Superior temporal gyrus (tissue), 1 donor: ENCODE data around the gene CAMTA1.

Source experiments
- DNase-seq: peaks from one replicate; pipeline ENCODE4 v3.0.0-alpha.2; 2016; ENCODE audit errors: extremely low spot score

The CAMTA1 gene

DNA sequence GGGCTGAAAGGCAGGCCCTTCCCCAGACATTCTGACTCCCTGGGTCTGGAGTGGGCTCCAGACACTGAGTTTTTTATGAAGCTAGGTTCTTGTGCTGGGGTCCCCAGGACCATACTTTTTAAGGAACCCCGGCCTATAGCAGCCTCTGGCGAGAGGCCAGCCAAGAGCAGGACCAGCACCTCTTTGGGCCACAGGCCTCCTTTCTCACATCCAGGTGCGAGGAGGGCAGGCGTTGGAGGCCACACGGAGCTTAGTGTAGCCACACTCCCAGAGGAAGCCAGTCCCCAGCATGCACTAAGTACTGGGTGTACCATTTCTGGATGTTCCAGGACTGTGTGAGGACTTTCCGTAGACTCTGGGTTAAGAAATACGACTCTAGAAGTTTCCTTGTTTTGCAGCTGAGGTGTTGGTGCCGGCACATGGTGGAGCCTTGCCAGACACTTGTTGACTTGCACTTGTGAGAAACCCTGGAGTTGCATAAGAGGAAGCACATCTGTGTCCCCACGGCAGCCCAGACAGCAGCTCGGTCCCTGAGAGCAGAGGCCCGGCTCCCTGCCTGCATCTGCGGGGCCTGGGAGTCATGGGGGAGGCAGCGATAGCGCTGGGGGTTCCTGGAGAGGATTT lies 863.6 kb downstream of the CAMTA1 start:
- no peak for DNase-seq

GRCh38 chr1:7650801-7651200 lies 865.5 kb downstream of the CAMTA1 start:
- DNase-seq, result no peak

GRCh38 chr1:7651203-7651602 lies 865.9 kb downstream of the CAMTA1 start:
- no peak for DNase-seq

GRCh38 chr1:7652061-7652460 lies 866.8 kb downstream of the CAMTA1 start:
- no peak for DNase-seq

- DNase-seq, result no peak
Measured at GRCh38 chr1:7652515-7653098, 867.4 kb downstream of the CAMTA1 start.

GRCh38 chr1:7654725-7655124 lies 869.5 kb downstream of the CAMTA1 start:
- no peak for DNase-seq

GRCh38 chr1:7655354-7655753 lies 870.1 kb downstream of the CAMTA1 start:
- no peak for DNase-seq

DNA sequence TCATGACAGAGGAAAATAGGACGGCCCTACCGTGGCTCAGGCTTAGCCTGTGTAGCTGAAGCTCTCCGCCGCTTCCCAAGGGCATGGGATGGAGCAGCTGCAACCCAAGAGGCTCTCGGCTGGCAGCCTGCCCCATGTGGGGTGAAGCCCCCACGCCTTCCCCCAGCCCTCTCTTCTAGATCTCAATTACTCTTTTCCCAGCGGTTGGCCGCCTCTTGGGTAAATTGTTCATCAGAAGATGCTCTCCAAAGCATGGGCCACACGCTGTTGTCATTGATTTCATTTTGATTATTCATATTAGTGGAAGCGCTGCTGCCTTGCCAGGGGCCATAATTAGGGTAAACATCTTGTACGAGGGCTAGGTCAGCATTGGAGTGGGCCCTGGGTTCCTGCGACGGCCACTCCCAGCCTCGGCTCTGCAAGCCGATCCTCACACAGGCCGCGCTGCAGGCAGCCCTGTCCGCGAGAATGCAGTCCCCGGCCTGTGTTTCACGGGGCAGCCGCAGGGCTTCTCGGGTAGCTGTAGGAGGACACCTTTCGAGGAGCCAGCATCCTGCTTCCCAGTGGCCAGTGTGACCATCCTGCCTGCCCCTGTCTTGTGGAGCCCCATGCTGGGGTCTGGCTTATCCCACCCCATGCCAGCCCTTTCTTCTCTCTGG lies 871.4 kb downstream of the CAMTA1 start:
- no peak for DNase-seq

DNA sequence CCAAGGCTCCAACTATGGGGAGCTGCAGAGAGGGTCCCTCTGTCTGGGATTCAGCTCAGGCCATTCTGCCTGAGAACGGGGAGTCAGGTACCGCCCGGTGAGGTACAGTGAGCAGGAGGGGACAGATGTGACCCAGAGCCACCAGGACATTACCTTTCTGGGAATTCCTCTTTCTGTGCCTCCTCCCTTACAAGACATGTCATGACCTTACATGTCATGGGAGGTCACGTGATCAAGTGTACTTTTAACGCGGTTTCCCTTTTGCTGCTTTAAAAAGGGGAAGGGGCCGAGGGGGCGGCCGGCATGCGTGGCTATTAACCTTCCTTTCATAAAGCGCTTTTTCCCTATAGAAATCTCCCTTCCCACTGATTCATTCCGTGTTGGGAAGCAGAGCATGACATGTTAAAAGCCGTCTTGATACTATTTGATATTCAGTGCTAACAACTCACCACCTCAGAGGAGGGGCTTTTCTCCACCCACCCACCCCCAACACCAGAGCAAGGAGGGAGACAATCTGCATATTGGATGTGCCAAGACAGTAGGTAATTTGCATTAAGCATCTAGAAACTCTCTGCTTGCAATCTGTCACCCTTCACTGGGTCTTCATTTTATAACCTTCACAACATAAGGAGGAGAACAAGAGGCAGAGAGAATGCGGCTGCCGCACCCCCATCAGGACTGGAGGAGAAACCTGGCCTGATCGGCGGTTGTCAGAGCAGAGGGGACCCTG lies 872.2 kb downstream of the CAMTA1 start:
- DNase-seq, result no peak

DNA sequence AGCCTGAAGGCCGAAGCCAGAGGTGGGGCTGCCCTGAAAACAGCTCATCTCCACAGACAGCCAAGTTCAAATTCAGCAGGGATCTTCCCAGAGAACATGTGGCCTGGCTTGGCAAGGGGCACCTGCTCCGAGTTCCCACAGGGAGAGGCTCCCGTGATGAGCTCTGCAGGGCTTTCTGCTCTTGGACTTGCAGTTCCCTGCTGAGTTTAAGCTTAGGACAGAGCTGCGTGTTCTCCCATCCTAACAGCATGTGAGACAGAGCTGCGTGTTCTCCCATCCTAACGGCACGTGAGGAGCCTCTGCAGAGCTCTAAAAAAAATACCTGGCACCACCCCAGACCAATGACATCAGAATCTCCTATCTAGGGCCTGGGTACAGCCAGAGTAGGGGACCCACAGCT lies 872.8 kb downstream of the CAMTA1 start:
- no peak for DNase-seq

DNA sequence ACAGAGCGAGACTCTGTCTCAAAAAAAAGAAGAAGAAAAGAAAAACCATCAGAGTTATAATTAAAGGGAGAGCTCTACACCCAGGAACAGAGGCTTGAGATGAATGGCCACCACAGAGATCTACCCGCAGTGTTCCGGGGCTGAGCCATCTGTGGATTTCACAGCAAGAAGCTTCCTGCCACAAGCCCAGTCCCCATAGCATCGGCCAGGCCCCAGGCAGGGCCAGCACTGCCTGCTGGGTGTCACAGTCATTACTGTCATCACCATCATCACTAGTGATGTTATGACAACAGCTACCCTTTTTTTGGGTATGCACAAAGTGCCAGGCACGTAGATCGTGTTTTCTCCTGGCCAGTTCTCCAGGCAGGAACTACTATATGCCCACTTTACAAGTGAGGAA lies 874.3 kb downstream of the CAMTA1 start:
- DNase-seq, result no peak

- DNase-seq, result no peak
Measured at GRCh38 chr1:7663451-7664146, 878.3 kb downstream of the CAMTA1 start.

- no peak for DNase-seq
Measured at GRCh38 chr1:7664147-7664892, 879.1 kb downstream of the CAMTA1 start.

DNA sequence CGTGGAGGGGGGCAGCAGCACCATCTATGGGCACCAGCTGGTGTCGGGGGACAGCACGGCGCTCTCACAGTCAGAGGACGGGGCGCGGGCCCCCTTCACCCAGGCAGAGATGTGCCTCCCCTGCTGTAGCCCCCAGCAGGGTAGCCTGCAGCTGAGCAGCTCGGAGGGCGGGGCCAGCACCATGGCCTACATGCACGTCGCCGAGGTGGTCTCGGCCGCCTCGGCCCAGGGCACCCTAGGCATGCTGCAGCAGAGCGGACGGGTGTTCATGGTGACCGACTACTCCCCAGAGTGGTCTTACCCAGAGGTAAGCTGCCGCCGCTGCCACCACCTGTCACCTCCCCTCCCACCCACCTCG lies 879.6 kb downstream of the CAMTA1 start:
- DNase-seq, result no peak

GRCh38 chr1:7666249-7666648 lies 881.0 kb downstream of the CAMTA1 start:
- no peak for DNase-seq

DNA sequence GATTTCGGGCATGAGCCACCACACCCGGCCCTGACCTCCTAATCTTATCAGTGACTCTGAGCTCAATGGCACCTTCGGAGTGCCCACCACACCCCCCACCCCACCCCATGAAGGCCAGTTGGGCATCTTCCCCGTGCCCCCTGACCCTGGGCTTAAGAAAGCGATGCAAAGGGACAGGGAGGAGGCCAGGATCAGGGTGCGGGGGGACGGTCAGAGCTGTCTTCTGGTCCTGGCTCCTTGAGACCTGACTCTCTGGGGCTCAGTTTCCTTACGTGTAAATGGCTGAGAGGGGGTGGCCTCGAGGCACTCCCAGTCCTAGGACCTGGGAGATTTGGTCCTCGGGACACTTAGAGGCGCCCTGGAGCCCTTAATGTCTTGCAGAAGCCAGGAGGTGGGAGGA lies 881.9 kb downstream of the CAMTA1 start:
- no peak for DNase-seq

DNA sequence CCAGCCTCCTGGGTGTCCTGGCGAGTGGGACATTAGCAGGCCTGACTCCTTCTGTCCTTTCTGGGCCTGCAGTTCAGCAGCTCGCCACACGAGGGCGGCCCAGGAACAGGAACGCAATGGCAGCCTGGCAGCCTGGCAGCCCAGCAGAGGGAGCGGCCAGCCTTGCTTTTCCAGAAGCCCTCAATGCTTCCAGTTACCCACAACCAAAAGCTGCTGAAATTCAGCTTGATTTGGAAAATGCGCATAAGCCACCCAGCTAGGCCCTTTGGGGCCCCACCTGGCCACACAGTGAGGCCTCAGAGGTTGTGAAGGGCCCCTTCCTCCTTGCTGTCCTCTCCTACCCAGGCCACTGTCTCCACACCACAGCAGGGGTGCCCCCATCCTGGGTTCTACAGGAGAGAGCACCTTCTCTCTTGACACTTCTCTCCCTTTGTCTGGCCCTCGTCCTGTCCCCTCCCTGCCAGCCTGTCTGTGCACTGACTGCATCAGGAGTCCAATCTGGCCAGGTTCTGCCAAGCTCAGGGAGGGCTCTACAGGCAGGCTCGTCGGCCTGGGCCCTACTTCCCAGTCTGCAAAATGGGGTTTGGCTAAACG lies 882.5 kb downstream of the CAMTA1 start:
- DNase-seq, result peak; percentile 95

GRCh38 chr1:7669559-7670311 lies 884.5 kb downstream of the CAMTA1 start:
- peak; percentile 78 for DNase-seq

GRCh38 chr1:7670334-7671145 lies 885.3 kb downstream of the CAMTA1 start:
- no peak for DNase-seq

DNA sequence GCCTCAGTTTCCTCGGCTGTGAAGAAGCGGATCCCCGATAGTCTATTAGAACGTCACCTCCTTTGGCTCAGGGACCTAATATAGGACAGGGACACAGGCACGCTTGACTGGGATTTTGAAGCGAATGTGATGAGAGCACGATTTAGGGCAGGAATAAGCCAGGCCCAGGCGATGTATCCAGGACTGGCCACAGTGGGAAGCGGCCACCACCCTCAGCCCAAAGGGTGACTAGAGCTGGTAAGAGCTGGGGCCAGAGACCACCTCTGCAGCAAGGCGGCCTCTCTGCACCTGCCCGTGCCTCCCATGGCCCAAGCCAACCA lies 885.9 kb downstream of the CAMTA1 start:
- DNase-seq, result no peak
